Fibroblast of lung (primary cell): ENCODE data around the gene SLC4A3. TPM values are rescaled to one million over a fixed set of nuclear protein-coding genes. Genes with fewer than 3 reads are reported as not detected.

Experiments used
- DNase-seq, 2 donors: peaks; one replicate each; pipeline versions ENCODE4 v3.0.0 to v3.0.0-alpha.2; 2010; ENCODE audit warnings: low read depth in 2 of 2
- H2AFZ ChIP-seq: 2 replicates; pipeline ENCODE4 v1.5.1; 2012; ENCODE audit warnings: low read length, control low read depth, inconsistent platforms
- H3K27ac ChIP-seq: 2 replicates; pipeline ENCODE4 v1.5.1; 2011; ENCODE audit warnings: low read length, control low read depth; ENCODE audit not compliant: insufficient read depth
- H3K27me3 ChIP-seq: 2 replicates; pipeline ENCODE4 v1.5.1; 2011; ENCODE audit warnings: mild to moderate bottlenecking, low read length; ENCODE audit not compliant: control insufficient read depth, insufficient read depth
- H3K36me3 ChIP-seq: 2 replicates; pipeline ENCODE4 v1.5.1; 2011; ENCODE audit warnings: low read length; ENCODE audit not compliant: control insufficient read depth, insufficient read depth
- H3K4me1 ChIP-seq: 2 replicates; pipeline ENCODE4 v1.5.1; 2011; ENCODE audit warnings: low read length; ENCODE audit not compliant: control insufficient read depth, insufficient read depth; ENCODE audit errors: extremely low read depth
- H3K4me2 ChIP-seq: 2 replicates; pipeline ENCODE4 v1.5.1; 2011; ENCODE audit warnings: low read length, control low read depth; ENCODE audit not compliant: insufficient read depth; ENCODE audit errors: extremely low read depth
- H3K4me3 ChIP-seq, 4 experiments: fragments of 200-600 bp in 1 of 4; sonication (generic) in 1 of 4; replicated peaks in 1 of 4; 2 replicates each; pipeline ENCODE4 v1.5.1; 2011 to 2016; ENCODE audit warnings: low read length in 4 of 4, low read depth in 3 of 4, mild to moderate bottlenecking in 3 of 4, control low read depth in 2 of 4, inconsistent platforms in 1 of 4, mixed read lengths in 1 of 4; ENCODE audit not compliant: insufficient read depth in 1 of 4; ENCODE audit errors: control extremely low read depth in 1 of 4
- H3K79me2 ChIP-seq: 2 replicates; pipeline ENCODE4 v1.5.1; 2012; ENCODE audit warnings: mild to moderate bottlenecking, low read length, inconsistent platforms; ENCODE audit not compliant: control insufficient read depth, insufficient read depth
- H3K9ac ChIP-seq: 2 replicates; pipeline ENCODE4 v1.5.1; 2011; ENCODE audit warnings: mild to moderate bottlenecking, low read length, control low read depth; ENCODE audit not compliant: insufficient read depth
- H3K9me3 ChIP-seq: 2 replicates; pipeline ENCODE4 v1.5.1; 2012; ENCODE audit warnings: low read depth, low read length; ENCODE audit not compliant: control insufficient read depth, insufficient read depth
- H4K20me1 ChIP-seq: 2 replicates; pipeline ENCODE4 v1.5.1; 2011; ENCODE audit warnings: low read length; ENCODE audit not compliant: control insufficient read depth, insufficient read depth; ENCODE audit errors: extremely low read depth
- EZH2 ChIP-seq: IDR thresholded peaks from 2 replicates; pipeline ENCODE4 v1.5.1; 2012; ENCODE audit warnings: low read length, control low read depth, mild to moderate bottlenecking; ENCODE audit errors: missing control alignments
- polyA plus RNA-seq, 2 donors: library from polyadenylated mRNA; depleted of rRNA in 1 of 2; stranded (reverse) in 1 of 2; unstranded in 1 of 2; fragments of >200 nt; gene quantifications; 2 replicates each; pipeline ENCODE4 v1.2.1, GENCODE V29; 2011 to 2012; ENCODE audit warnings: missing spikeins in 1 of 2
- total RNA-seq: library from RNA; depleted of rRNA; stranded (reverse); fragments of >200 nt; gene quantifications from 2 replicates; pipeline ENCODE4 v1.2.1, GENCODE V29; 2014
- TF ChIP-seq, protein P1 (sequence below), 2 donors: IDR thresholded peaks in 1 of 2; conservative IDR thresholded peaks in 1 of 2; 1 replicate in 1 of 2; 2 replicates in 1 of 2; pipeline ENCODE4 v1.5.1; 2011 to 2012; ENCODE audit warnings: low read length in 2 of 2, control low read depth in 1 of 2, inconsistent platforms in 1 of 2, low read depth in 1 of 2, mild to moderate bottlenecking in 1 of 2

The SLC4A3 gene
- total and polyA plus RNA-seq, 2 donors (not counting 1 experiment from before 2014, with no cell fraction given) = 1.4 to 1.5 TPM

DNA sequence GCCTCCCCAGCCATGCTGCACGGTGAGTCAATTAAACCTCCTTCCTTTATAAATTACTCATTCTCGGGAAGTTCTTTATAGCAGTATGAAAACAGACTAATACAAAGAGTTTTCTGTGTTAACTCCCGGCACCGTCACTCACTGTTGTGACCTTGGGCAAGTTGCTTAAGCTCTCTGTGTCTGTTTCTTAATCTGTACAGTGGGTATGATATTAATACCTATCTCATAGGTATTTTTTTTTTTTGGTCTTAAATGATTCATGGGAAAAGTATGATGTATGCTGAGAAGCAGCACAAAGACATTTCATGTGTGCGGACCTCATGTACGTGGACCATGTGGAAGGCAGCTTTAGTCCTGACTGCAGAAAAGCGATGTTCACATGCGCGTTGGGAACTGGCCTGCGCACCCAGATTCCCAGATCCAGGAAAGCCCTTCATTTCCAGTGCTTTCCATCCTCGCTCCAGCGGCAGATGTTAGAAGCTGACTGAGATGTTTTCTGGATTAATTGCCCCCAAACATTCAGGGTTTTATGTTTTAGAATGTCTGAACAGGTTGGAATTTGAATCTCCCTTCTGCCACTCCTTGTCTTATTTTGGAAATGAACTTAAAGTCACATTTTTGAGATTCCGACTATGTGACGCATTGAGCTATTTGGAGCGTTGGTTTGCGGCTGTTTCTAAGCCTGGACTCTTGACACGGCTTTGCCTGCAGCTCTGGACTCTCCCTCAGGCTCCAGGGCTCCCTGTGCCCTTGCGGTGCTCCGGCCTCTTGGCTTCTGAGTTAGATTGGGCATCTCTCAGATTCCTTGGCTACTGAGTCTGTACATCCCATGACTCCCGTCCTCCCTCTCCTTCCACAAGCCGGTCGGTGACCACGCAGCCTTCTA, 61.4 kb downstream of the SLC4A3 start:
- Histone ChIP-seq H3K4me1 (no peaks in the 10 kb centered on the region), H3K79me2 (no peaks in the 10 kb centered on the region), H3K9me3 (no peaks in the 10 kb centered on the region), H3K9ac (no peak overlapping the region), H3K27me3 (peaks cover under 1% of the 10 kb centered on the region), H3K27ac (peak overlapping the region; percentile 46), H3K36me3 (no peaks in the 10 kb centered on the region), H3K4me2 (peak overlapping the region; percentile 60), H4K20me1 (no peaks in the 10 kb centered on the region), H3K4me3 (no peak overlapping the region), H2AFZ (no peak overlapping the region)
- DNase-seq = peak; percentile 51 to 96
- TF ChIP-seq EZH2 = no peak
- TF ChIP-seq, protein P1, sequence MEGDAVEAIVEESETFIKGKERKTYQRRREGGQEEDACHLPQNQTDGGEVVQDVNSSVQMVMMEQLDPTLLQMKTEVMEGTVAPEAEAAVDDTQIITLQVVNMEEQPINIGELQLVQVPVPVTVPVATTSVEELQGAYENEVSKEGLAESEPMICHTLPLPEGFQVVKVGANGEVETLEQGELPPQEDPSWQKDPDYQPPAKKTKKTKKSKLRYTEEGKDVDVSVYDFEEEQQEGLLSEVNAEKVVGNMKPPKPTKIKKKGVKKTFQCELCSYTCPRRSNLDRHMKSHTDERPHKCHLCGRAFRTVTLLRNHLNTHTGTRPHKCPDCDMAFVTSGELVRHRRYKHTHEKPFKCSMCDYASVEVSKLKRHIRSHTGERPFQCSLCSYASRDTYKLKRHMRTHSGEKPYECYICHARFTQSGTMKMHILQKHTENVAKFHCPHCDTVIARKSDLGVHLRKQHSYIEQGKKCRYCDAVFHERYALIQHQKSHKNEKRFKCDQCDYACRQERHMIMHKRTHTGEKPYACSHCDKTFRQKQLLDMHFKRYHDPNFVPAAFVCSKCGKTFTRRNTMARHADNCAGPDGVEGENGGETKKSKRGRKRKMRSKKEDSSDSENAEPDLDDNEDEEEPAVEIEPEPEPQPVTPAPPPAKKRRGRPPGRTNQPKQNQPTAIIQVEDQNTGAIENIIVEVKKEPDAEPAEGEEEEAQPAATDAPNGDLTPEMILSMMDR (conservative IDR thresholded peaks at IDR 0.05 in 1 of 2, IDR thresholded peaks at IDR 0.05 in 1 of 2; ENCODE audit: low read depth in 1 of 2, low read length in 2 of 2) = no peak

DNA sequence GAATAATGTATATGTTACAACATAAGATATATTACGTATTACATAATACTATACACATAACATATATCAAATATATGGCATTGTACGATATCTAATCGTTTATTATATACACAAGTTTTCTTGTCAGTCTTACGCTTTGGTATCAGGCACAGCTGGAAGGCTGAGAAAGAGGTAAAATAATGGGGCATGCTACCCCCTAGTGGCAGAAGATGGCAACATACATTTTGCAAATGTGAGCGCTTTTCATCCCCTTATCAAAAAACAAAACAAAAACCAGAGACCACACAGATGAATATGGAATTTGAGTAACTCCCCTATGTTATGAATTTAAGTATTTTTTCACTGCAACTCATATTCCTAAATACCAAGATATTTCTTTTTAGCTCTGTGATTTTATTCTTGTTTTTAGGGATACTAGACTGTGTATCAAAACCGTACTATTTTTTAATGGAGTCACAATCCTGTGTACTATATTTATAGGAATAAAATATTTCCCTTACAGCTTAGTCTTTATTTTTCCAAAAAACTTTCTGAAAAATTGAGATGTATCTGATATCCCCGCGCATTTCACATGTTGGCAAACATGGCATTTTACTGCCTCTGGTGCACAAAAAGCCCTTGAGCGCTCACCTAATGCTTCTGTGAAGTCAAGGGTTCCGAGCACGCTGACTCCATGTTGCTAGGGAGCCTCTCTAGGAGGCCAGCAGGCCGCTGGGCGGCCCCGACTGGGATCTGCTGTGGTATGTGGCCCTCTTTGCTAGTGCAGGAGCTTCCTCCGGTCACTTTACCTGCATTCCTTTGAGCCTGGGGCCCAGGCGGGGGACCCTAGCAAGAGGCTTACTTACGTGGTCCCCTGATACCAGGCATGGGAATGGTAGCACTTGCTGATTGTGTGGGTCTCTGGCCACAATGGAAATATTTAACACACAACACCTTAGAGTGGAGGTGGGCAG, 62.5 kb downstream of the SLC4A3 start:
- no peak for TF ChIP-seq EZH2
- TF ChIP-seq, protein P1 (conservative IDR thresholded peaks at IDR 0.05 in 1 of 2, IDR thresholded peaks at IDR 0.05 in 1 of 2; ENCODE audit: low read depth in 1 of 2, low read length in 2 of 2) = peak; percentile 39 to 82
- Histone ChIP-seq H3K4me3 (no peak overlapping the region), H3K4me2 (no peak overlapping the region), H3K27me3 (peaks cover 2% of the 10 kb centered on the region), H3K4me1 (no peaks in the 10 kb centered on the region), H3K79me2 (no peaks in the 10 kb centered on the region), H3K9ac (no peak overlapping the region), H4K20me1 (no peaks in the 10 kb centered on the region), H3K9me3 (no peaks in the 10 kb centered on the region), H3K27ac (peak overlapping the region; percentile 46), H3K36me3 (no peaks in the 10 kb centered on the region), H2AFZ (no peak overlapping the region)
- DNase-seq = peak; percentile 72 to 76

DNA sequence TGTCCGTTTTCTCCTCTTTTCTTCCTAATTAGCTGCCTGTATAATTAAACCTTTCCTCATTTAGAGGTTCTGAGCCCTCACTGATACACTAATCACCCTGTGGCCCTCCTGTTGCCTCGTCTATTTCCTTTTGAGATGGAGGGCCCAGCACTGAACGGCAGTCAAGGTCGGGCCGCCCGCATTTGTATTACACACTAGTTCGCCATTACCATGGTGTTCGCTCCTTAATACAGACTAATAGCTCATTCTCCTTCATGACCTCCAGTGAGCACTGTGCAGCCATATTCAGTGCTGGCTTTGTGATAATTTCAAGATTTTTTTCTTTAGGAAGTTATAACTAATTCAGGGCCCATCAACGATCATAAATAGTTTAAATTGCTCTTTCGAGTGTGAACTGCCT, 64.1 kb downstream of the SLC4A3 start:
- H3K4me3 ChIP-seq = no peak overlapping the region
- H3K4me2 ChIP-seq = no peak overlapping the region
- no peaks in the 10 kb centered on the region for H3K79me2 ChIP-seq
- DNase-seq = no peak
- no peaks in the 10 kb centered on the region for H4K20me1 ChIP-seq
- no peak overlapping the region for H3K27ac ChIP-seq
- TF ChIP-seq, protein P1 (conservative IDR thresholded peaks at IDR 0.05 in 1 of 2, IDR thresholded peaks at IDR 0.05 in 1 of 2; ENCODE audit: low read depth in 1 of 2, low read length in 2 of 2) = no peak
- TF ChIP-seq EZH2 = no peak
- peaks cover 4% of the 10 kb centered on the region for H3K27me3 ChIP-seq
- no peak overlapping the region for H2AFZ ChIP-seq
- no peaks in the 10 kb centered on the region for H3K9me3 ChIP-seq
- H3K9ac ChIP-seq = no peak overlapping the region
- H3K36me3 ChIP-seq = no peaks in the 10 kb centered on the region
- H3K4me1 ChIP-seq = no peaks in the 10 kb centered on the region
